ENCODE results near the gene ATP6V0E2. TPM values are rescaled to one million over a fixed set of nuclear protein-coding genes. Genes with fewer than 3 reads are reported as not detected.

The ATP6V0E2 gene
- total RNA-seq, 1 experiment from 2014 or later: 19.0 TPM

DNA sequence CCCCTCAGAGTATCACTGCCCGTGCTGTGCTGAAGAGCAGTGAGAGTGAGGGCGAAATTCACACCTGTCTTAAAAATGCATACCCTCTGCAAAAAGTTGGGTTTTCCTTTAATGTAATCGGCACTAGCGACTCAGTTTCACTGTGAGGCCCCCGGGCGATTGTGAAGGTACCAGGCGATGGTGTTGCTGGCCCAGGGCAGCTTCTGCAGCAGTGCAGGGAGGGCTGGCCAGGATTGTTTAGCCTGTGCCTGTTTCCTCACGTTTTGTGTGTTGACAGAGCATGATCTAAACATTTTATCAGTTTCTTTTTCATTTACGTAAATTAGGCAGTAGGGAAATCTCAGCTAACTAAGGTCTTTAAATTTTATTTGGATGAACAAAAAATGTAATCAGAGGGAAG, 22.3 kb upstream of the ATP6V0E2 start:
- H3K56ac ChIP-seq (ENCODE audit: insufficient read length, low read depth, low read length): no peak overlapping the region
- no peak overlapping the region for H4K8ac ChIP-seq (replicated peaks; ENCODE audit: insufficient read length, low read depth, low read length)
- H3K4me1 ChIP-seq (ENCODE audit: insufficient read depth, low read length): peaks cover 15% of the 10 kb centered on the region; the same call in 1 of the 2 replicates
- no peak overlapping the region for H3K4ac ChIP-seq (ENCODE audit: low read depth, low read length)
- H3K36me3 Mint-ChIP-seq (ENCODE audit: insufficient read depth in 1 of 3, low read depth in 3 of 3): no peaks in the 10 kb centered on the region; a peak in 1 of 7 replicates
- no peak overlapping the region for H3K27ac ChIP-seq (ENCODE audit: insufficient read length, low read depth, low read length)
- no peak overlapping the region for H2BK12ac ChIP-seq (ENCODE audit: insufficient read length, low read depth, low read length)
- no peak overlapping the region for H2BK20ac ChIP-seq (ENCODE audit: low read depth, low read length, poor library complexity, severe bottlenecking)
- DNase-seq: no peak
- peaks cover 5% of the 10 kb centered on the region for H3K27me3 Mint-ChIP-seq (ENCODE audit: low read depth)
- H3K23me2 ChIP-seq (ENCODE audit: insufficient read length, low read depth, low read length, poor library complexity, severe bottlenecking): peaks cover 5% of the 10 kb centered on the region
- no peaks in the 10 kb centered on the region for H3K27me3 ChIP-seq (ENCODE audit: insufficient read depth, low read length)
- TF ChIP-seq CTCF (conservative IDR thresholded peaks at IDR 0.05): no peak
- WGBS (ENCODE audit: extremely low coverage, insufficient read length, low lambda C conversion rate): no CpG with 5 or more reads among the region's 9 CpGs
- peaks cover 36 to 38% of the 10 kb centered on the region in 2 experiments for H3K4me1 Mint-ChIP-seq
- no peak overlapping the region for H2BK5ac ChIP-seq (ENCODE audit: insufficient read length, low read length)
- no peak overlapping the region for H2AK5ac ChIP-seq (ENCODE audit: insufficient read length, low read length)
- H4K20me1 ChIP-seq (ENCODE audit: control insufficient read depth, insufficient read depth, insufficient read length): no peaks in the 10 kb centered on the region
- H3K79me1 ChIP-seq (ENCODE audit: insufficient read depth, low read depth, low read length, poor library complexity, severe bottlenecking): no peaks in the 10 kb centered on the region
- H3K23ac ChIP-seq (ENCODE audit: insufficient read length, low read depth, low read length): no peak overlapping the region
- no peaks in the 10 kb centered on the region for H3K9me3 Mint-ChIP-seq
- no peaks in the 10 kb centered on the region for H3K9me3 ChIP-seq (ENCODE audit: control insufficient read depth, low read depth, low read length)
- no peak overlapping the region for H3T11ph ChIP-seq (ENCODE audit: low read length)
- H4K5ac ChIP-seq (ENCODE audit: insufficient read length, low read depth, low read length): no peak overlapping the region
- no peak overlapping the region for H3K18ac ChIP-seq (ENCODE audit: insufficient read length, low read depth, low read length)
- H4K91ac ChIP-seq (ENCODE audit: insufficient read length, low read depth, low read length): no peak overlapping the region
- no peak overlapping the region for H2BK120ac ChIP-seq (ENCODE audit: low read depth, low read length, poor library complexity, severe bottlenecking)
- no peak overlapping the region for H3K27ac Mint-ChIP-seq
- no peaks in the 10 kb centered on the region for H3K79me2 ChIP-seq (ENCODE audit: insufficient read depth, low read length)
- no peak overlapping the region for H3K4me3 Mint-ChIP-seq
- no peak overlapping the region for H2AFZ ChIP-seq (ENCODE audit: low read length)
- no peak overlapping the region for H3K4me2 ChIP-seq (ENCODE audit: insufficient read depth, insufficient read length, low read length)
- no peak overlapping the region for H3K9ac ChIP-seq (ENCODE audit: extremely low read depth, insufficient read length, low read length)
- no peak overlapping the region for H2BK15ac ChIP-seq (ENCODE audit: low read depth, low read length)
- no peak overlapping the region for H3K14ac ChIP-seq (ENCODE audit: insufficient read depth, low read length)
